Measurements from ENCODE around the gene LBR. TPM values are rescaled to one million over a fixed set of nuclear protein-coding genes. Genes with fewer than 3 reads are reported as not detected.

LBR gene
- polyA plus RNA-seq (2013): 46.6 and 47.2 TPM in 2 replicates

DNA sequence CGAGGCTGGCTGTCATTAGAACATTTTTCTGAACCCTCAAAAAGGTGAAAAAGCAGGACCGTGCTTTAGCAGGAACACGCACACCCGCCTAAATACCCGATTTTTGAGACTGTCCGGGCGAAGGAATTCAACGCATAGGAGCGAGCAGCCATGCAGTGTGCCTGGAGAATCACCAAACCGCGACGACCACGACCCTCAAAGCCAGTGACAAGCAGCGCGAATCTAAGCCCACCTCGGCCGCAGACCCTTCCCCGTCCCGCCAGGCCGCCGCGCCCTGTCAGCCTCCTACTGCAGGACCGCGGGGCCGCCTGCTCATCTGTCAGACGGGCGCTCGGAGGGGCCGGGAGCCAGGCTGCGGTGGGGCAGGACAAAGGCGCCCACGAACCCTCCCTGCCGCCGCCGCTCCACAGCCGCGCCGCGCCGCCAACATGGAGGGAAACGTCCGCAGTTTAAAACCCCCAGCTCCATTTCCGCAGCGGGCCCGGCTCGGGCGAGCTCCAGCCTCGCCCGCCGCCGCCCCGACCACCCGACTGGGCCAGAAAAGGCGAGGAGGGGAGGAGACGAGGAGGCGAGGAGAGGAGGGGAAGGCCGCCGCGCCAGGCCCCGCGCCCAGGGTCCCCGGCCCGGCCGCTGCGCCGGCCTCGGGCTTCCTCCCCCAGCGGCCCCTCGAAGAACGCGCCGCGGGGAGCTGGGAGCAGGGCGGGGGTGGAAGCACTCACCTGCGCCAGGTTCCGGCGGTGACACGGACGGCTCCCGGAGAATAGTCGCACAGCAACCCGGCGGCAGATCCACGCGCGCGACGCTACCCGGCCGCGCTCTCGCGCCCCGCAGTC lies at the start of gene LBR:
Gene LBR (minus strand): TSS at position 804 of the 833 bp plus-strand sequence. CDS start 3,963 bp downstream, outside the sequence.
- peak within 1 kb of the TSS; percentile 94 for H4K8ac ChIP-seq (ENCODE audit: low read depth, low read length)
- peaks cover 16% of the 10 kb centered on the region for H3K79me1 ChIP-seq (ENCODE audit: low read length)
- no CpG with 5 or more reads among the region's 94 CpGs for WGBS (ENCODE audit: extremely low coverage, insufficient coverage, insufficient read length)
- H3K14ac ChIP-seq (ENCODE audit: low read length): peak within 1 kb of the TSS; percentile 87
- H3K9ac ChIP-seq (ENCODE audit: low read length): peak within 1 kb of the TSS; percentile 90
- peak within 1 kb of the TSS; percentile 97 for H4K91ac ChIP-seq (ENCODE audit: low read depth, low read length)
- peak within 1 kb of the TSS; percentile 71 for H3K18ac ChIP-seq (ENCODE audit: low read length)
- H3K4me1 ChIP-seq (ENCODE audit: control insufficient read depth in 1 of 2, insufficient read depth in 2 of 2, low read length in 2 of 2): peaks cover 18 to 23% of the 10 kb centered on the region in 2 experiments
- peak within 1 kb of the TSS; percentile 73 for H3K27ac ChIP-seq (ENCODE audit: low read depth, low read length)
- H3K27me3 ChIP-seq (ENCODE audit: insufficient read depth, low read length): no peaks in the 10 kb centered on the region
- peaks cover 0 to 4% of the 10 kb centered on the region in 2 experiments for H3K36me3 ChIP-seq (ENCODE audit: control insufficient read depth in 1 of 2, insufficient read depth in 2 of 2, low read length in 2 of 2)
- peaks cover 8% of the 10 kb centered on the region for H3K9me3 ChIP-seq (ENCODE audit: insufficient read depth, low read depth, low read length)
- H3K4ac ChIP-seq (ENCODE audit: low read depth, low read length): peak within 1 kb of the TSS; percentile 71
- peak within 1 kb of the TSS; percentile 91 for H4K12ac ChIP-seq (ENCODE audit: low read depth, low read length)
- peak within 1 kb of the TSS; percentile 56 for H2BK12ac ChIP-seq (ENCODE audit: low read length)
- peak within 1 kb of the TSS; percentile 86 for H3K4me3 ChIP-seq (ENCODE audit: low read depth, low read length)
- H3K4me2 ChIP-seq (ENCODE audit: low read length): peak within 1 kb of the TSS; percentile 95
- H3K23ac ChIP-seq (ENCODE audit: low read length): no peak within 1 kb of the TSS
- peak within 1 kb of the TSS; percentile 67 for H2AK5ac ChIP-seq (ENCODE audit: low read length)
- H2BK120ac ChIP-seq (ENCODE audit: insufficient read depth, low read length, poor library complexity): peak within 1 kb of the TSS; percentile 87
- peak within 1 kb of the TSS; percentile 87 for H2BK5ac ChIP-seq (ENCODE audit: low read depth, low read length, poor library complexity)
- peaks cover 23% of the 10 kb centered on the region for H3K79me2 ChIP-seq (ENCODE audit: control insufficient read depth, insufficient read depth, low read length, poor library complexity)
- H2AFZ ChIP-seq (ENCODE audit: insufficient read depth, low read length, poor library complexity): peak within 1 kb of the TSS; percentile 88
- peak in 1 of 2 donors; percentile 27 for DNase-seq

GRCh38 chr1:225477296-225477911 lies 49.6 kb upstream of the LBR start:
- WGBS (ENCODE audit: extremely low coverage, insufficient coverage, insufficient read length): no CpG with 5 or more reads among the region's 6 CpGs
- no peak overlapping the region for H3K4ac ChIP-seq (ENCODE audit: low read depth, low read length)

GRCh38 chr1:225476538-225476988 lies 48.7 kb upstream of the LBR start:
- peaks cover 0 to 2% of the 10 kb centered on the region in 2 experiments for H3K4me1 ChIP-seq (ENCODE audit: control insufficient read depth in 1 of 2, insufficient read depth in 2 of 2, low read length in 2 of 2)

More at GRCh38 chr1:225477296-225477911, 49.6 kb upstream of the LBR start:
- Histone ChIP-seq H3K9ac (ENCODE audit: low read length) (no peak overlapping the region), H3K23ac (ENCODE audit: low read length) (no peak overlapping the region), H3K79me1 (ENCODE audit: low read length) (no peaks in the 10 kb centered on the region), H2AFZ (ENCODE audit: insufficient read depth, low read length, poor library complexity) (no peak overlapping the region), H4K12ac (ENCODE audit: low read depth, low read length) (no peak overlapping the region), H4K8ac (ENCODE audit: low read depth, low read length) (no peak overlapping the region), H3K14ac (ENCODE audit: low read length) (no peak overlapping the region), H3K27me3 (ENCODE audit: insufficient read depth, low read length) (no peaks in the 10 kb centered on the region), H3K9me3 (ENCODE audit: insufficient read depth, low read depth, low read length) (no peaks in the 10 kb centered on the region), H3K36me3 (ENCODE audit: control insufficient read depth in 1 of 2, insufficient read depth in 2 of 2, low read length in 2 of 2) (no peaks in the 10 kb centered on the region), H2AK5ac (ENCODE audit: low read length) (no peak overlapping the region), H2BK12ac (ENCODE audit: low read length) (no peak overlapping the region), H3K4me2 (ENCODE audit: low read length) (no peak overlapping the region), H2BK5ac (ENCODE audit: low read depth, low read length, poor library complexity) (no peak overlapping the region), H3K27ac (ENCODE audit: low read depth, low read length) (no peak overlapping the region), H3K4me3 (ENCODE audit: low read depth, low read length) (no peak overlapping the region), H3K79me2 (ENCODE audit: control insufficient read depth, insufficient read depth, low read length, poor library complexity) (no peaks in the 10 kb centered on the region), H2BK120ac (ENCODE audit: insufficient read depth, low read length, poor library complexity) (no peak overlapping the region), H3K18ac (ENCODE audit: low read length) (no peak overlapping the region), H4K91ac (ENCODE audit: low read depth, low read length) (no peak overlapping the region), H3K4me1 (ENCODE audit: control insufficient read depth in 1 of 2, insufficient read depth in 2 of 2, low read length in 2 of 2) (peaks cover 0 to 2% of the 10 kb centered on the region in 2 experiments)
- no peak for DNase-seq

DNA sequence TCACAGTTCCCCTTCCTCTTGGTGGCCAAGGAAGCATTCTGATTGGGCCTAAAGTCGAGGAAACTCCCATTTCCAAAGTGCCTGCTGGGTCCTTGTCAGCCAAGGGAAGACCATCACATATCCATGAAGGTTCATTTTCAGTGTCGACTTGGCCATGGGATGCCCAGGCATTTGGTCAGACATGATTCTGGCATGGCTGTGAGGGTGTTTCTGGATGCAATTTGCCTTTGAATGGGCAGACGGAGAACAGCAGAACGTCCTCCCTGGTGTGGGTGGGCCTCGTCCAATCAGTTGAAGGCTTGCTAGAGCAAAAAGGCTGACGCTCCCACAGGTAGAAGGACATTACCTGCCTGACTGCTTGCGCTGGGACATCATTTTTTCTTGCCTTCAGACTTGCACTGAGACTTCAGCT lies 48.3 kb upstream of the LBR start:
- Histone ChIP-seq H3K79me2 (ENCODE audit: control insufficient read depth, insufficient read depth, low read length, poor library complexity) (no peaks in the 10 kb centered on the region), H3K4me1 (ENCODE audit: control insufficient read depth in 1 of 2, insufficient read depth in 2 of 2, low read length in 2 of 2) (peaks cover 0 to 2% of the 10 kb centered on the region in 2 experiments), H3K27me3 (ENCODE audit: insufficient read depth, low read length) (no peaks in the 10 kb centered on the region), H3K14ac (ENCODE audit: low read length) (no peak overlapping the region), H3K27ac (ENCODE audit: low read depth, low read length) (no peak overlapping the region), H2BK120ac (ENCODE audit: insufficient read depth, low read length, poor library complexity) (no peak overlapping the region), H3K79me1 (ENCODE audit: low read length) (no peaks in the 10 kb centered on the region), H2BK5ac (ENCODE audit: low read depth, low read length, poor library complexity) (no peak overlapping the region), H3K18ac (ENCODE audit: low read length) (no peak overlapping the region), H2AFZ (ENCODE audit: insufficient read depth, low read length, poor library complexity) (no peak overlapping the region), H3K9me3 (ENCODE audit: insufficient read depth, low read depth, low read length) (no peaks in the 10 kb centered on the region), H3K4me3 (ENCODE audit: low read depth, low read length) (peak overlapping the region; percentile 9), H4K12ac (ENCODE audit: low read depth, low read length) (no peak overlapping the region), H2BK12ac (ENCODE audit: low read length) (no peak overlapping the region), H3K23ac (ENCODE audit: low read length) (no peak overlapping the region), H4K91ac (ENCODE audit: low read depth, low read length) (no peak overlapping the region), H3K9ac (ENCODE audit: low read length) (no peak overlapping the region), H3K4me2 (ENCODE audit: low read length) (no peak overlapping the region), H3K4ac (ENCODE audit: low read depth, low read length) (no peak overlapping the region), H2AK5ac (ENCODE audit: low read length) (no peak overlapping the region), H4K8ac (ENCODE audit: low read depth, low read length) (no peak overlapping the region), H3K36me3 (ENCODE audit: control insufficient read depth in 1 of 2, insufficient read depth in 2 of 2, low read length in 2 of 2) (no peaks in the 10 kb centered on the region)
- WGBS (ENCODE audit: extremely low coverage, insufficient coverage, insufficient read length): no CpG with 5 or more reads among the region's 7 CpGs
- DNase-seq: no peak

More at GRCh38 chr1:225476538-225476988, 48.7 kb upstream of the LBR start:
- no peak overlapping the region for H3K23ac ChIP-seq (ENCODE audit: low read length)
- H3K9me3 ChIP-seq (ENCODE audit: insufficient read depth, low read depth, low read length): no peaks in the 10 kb centered on the region
- H3K9ac ChIP-seq (ENCODE audit: low read length): no peak overlapping the region
- no peak overlapping the region for H3K14ac ChIP-seq (ENCODE audit: low read length)
- H3K4ac ChIP-seq (ENCODE audit: low read depth, low read length): no peak overlapping the region
- H2BK5ac ChIP-seq (ENCODE audit: low read depth, low read length, poor library complexity): no peak overlapping the region
- H3K79me1 ChIP-seq (ENCODE audit: low read length): no peaks in the 10 kb centered on the region
- no peak overlapping the region for H4K91ac ChIP-seq (ENCODE audit: low read depth, low read length)
- no peak overlapping the region for H2AFZ ChIP-seq (ENCODE audit: insufficient read depth, low read length, poor library complexity)
- H4K8ac ChIP-seq (ENCODE audit: low read depth, low read length): no peak overlapping the region
- H2BK120ac ChIP-seq (ENCODE audit: insufficient read depth, low read length, poor library complexity): no peak overlapping the region
- H3K36me3 ChIP-seq (ENCODE audit: control insufficient read depth in 1 of 2, insufficient read depth in 2 of 2, low read length in 2 of 2): no peaks in the 10 kb centered on the region
- no peaks in the 10 kb centered on the region for H3K79me2 ChIP-seq (ENCODE audit: control insufficient read depth, insufficient read depth, low read length, poor library complexity)
- no peaks in the 10 kb centered on the region for H3K27me3 ChIP-seq (ENCODE audit: insufficient read depth, low read length)
- no peak overlapping the region for H3K4me2 ChIP-seq (ENCODE audit: low read length)
- DNase-seq: no peak
- no peak overlapping the region for H2BK12ac ChIP-seq (ENCODE audit: low read length)
- no peak overlapping the region for H3K18ac ChIP-seq (ENCODE audit: low read length)
- no CpG with 5 or more reads among the region's 5 CpGs for whole genome bisulfite sequencing (ENCODE audit: extremely low coverage, insufficient coverage, insufficient read length)
- H3K27ac ChIP-seq (ENCODE audit: low read depth, low read length): no peak overlapping the region
- H2AK5ac ChIP-seq (ENCODE audit: low read length): no peak overlapping the region
- no peak overlapping the region for H4K12ac ChIP-seq (ENCODE audit: low read depth, low read length)
- no peak overlapping the region for H3K4me3 ChIP-seq (ENCODE audit: low read depth, low read length)

Data from trophoblast cell (in vitro differentiated cells and primary cell).